ENCODE results near the gene TANGO6.

The TANGO6 gene

DNA sequence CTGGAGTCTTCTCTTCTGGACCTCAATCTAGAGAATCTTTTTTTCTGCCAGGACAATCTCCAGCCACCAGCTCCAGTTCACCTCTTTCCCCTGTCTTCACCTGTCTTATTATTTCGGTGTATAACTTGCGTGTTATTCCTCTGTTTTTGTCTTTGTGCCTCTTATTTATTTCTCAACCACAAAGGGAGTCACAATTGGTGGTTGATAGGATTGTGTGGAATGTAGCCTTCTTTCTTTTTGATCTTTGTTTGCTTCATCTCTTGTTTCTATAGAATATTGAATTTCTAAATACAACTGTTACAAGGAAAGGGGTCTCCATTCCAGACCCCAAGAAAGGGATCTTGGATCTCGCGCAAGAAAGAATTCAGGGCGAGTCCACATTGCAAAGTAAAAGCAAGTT is 226.2 kb downstream of the TANGO6 start:
- Histone ChIP-seq H3K9me3 (ENCODE audit: severe bottlenecking) (no peaks in the 10 kb centered on the region), H3K27me3 (ENCODE audit: insufficient read depth, low read depth, severe bottlenecking) (no peaks in the 10 kb centered on the region), H3K27ac (no peak overlapping the region), H3K4me3 (ENCODE audit: low read depth, low read length) (no peak overlapping the region), H3K36me3 (no peaks in the 10 kb centered on the region)
- TF ChIP-seq, protein P1, sequence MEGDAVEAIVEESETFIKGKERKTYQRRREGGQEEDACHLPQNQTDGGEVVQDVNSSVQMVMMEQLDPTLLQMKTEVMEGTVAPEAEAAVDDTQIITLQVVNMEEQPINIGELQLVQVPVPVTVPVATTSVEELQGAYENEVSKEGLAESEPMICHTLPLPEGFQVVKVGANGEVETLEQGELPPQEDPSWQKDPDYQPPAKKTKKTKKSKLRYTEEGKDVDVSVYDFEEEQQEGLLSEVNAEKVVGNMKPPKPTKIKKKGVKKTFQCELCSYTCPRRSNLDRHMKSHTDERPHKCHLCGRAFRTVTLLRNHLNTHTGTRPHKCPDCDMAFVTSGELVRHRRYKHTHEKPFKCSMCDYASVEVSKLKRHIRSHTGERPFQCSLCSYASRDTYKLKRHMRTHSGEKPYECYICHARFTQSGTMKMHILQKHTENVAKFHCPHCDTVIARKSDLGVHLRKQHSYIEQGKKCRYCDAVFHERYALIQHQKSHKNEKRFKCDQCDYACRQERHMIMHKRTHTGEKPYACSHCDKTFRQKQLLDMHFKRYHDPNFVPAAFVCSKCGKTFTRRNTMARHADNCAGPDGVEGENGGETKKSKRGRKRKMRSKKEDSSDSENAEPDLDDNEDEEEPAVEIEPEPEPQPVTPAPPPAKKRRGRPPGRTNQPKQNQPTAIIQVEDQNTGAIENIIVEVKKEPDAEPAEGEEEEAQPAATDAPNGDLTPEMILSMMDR (IDR thresholded peaks at IDR 0.05; ENCODE audit: low read depth, low read length) = no peak
- DNase-seq = no peak

GRCh38 chr16:69071036-69071435 is 227.7 kb downstream of the TANGO6 start:
- TF ChIP-seq, protein P1 (IDR thresholded peaks at IDR 0.05; ENCODE audit: low read depth, low read length) = no peak
- no peak overlapping the region for H3K27ac ChIP-seq

GRCh38 chr16:69072640-69072974 is 229.3 kb downstream of the TANGO6 start:
- no peak overlapping the region for H3K27ac ChIP-seq
- H3K27me3 ChIP-seq (ENCODE audit: insufficient read depth, low read depth, severe bottlenecking) = no peaks in the 10 kb centered on the region
- no peak overlapping the region for H3K4me3 ChIP-seq (ENCODE audit: low read depth, low read length)
- no peaks in the 10 kb centered on the region for H3K9me3 ChIP-seq (ENCODE audit: severe bottlenecking)
- no peak for DNase-seq
- no peaks in the 10 kb centered on the region for H3K36me3 ChIP-seq
- TF ChIP-seq, protein P1 (IDR thresholded peaks at IDR 0.05; ENCODE audit: low read depth, low read length) = no peak

More at GRCh38 chr16:69071036-69071435, 227.7 kb downstream of the TANGO6 start:
- Histone ChIP-seq H3K9me3 (ENCODE audit: severe bottlenecking) (no peaks in the 10 kb centered on the region), H3K4me3 (ENCODE audit: low read depth, low read length) (no peak overlapping the region), H3K27me3 (ENCODE audit: insufficient read depth, low read depth, severe bottlenecking) (no peaks in the 10 kb centered on the region), H3K36me3 (no peaks in the 10 kb centered on the region)
- no peak for DNase-seq

- Histone ChIP-seq H3K36me3 (no peaks in the 10 kb centered on the region), H3K27ac (no peak overlapping the region), H3K9me3 (ENCODE audit: severe bottlenecking) (no peaks in the 10 kb centered on the region), H3K4me3 (ENCODE audit: low read depth, low read length) (no peak overlapping the region), H3K27me3 (ENCODE audit: insufficient read depth, low read depth, severe bottlenecking) (no peaks in the 10 kb centered on the region)
- no peak for DNase-seq
- TF ChIP-seq, protein P1 (IDR thresholded peaks at IDR 0.05; ENCODE audit: low read depth, low read length) = no peak
Observed at GRCh38 chr16:69073181-69073702, 229.9 kb downstream of the TANGO6 start.

- TF ChIP-seq, protein P1 (IDR thresholded peaks at IDR 0.05; ENCODE audit: low read depth, low read length) = no peak
- Histone ChIP-seq H3K9me3 (ENCODE audit: severe bottlenecking) (no peaks in the 10 kb centered on the region), H3K4me3 (ENCODE audit: low read depth, low read length) (no peak overlapping the region), H3K36me3 (no peaks in the 10 kb centered on the region), H3K27ac (no peak overlapping the region), H3K27me3 (ENCODE audit: insufficient read depth, low read depth, severe bottlenecking) (no peaks in the 10 kb centered on the region)
- DNase-seq = no peak
Observed at GRCh38 chr16:69077251-69077650, 233.9 kb downstream of the TANGO6 start.

DNA sequence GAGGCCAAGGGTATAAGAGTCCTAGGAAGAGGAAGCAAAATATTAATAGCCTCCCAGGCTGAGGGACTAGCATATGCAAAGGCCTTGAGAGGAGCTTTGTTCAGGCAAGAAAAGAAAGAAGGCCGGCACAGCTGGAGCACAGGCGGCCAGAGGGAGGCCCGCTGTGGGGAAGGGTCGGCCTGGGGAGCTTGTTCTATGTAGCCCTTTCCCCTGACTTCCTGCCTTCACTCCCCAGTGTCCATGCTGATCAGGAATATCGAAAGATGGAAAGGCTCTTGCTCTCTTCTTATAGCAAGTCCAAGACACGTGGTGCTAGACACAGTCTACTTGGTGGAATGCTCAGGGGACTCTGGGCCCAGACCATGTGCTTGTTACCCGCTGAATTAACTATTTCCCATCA is 234.7 kb downstream of the TANGO6 start:
- TF ChIP-seq, protein P1 (IDR thresholded peaks at IDR 0.05; ENCODE audit: low read depth, low read length) = no peak
- Histone ChIP-seq H3K4me3 (ENCODE audit: low read depth, low read length) (no peak overlapping the region), H3K36me3 (no peaks in the 10 kb centered on the region), H3K27me3 (ENCODE audit: insufficient read depth, low read depth, severe bottlenecking) (no peaks in the 10 kb centered on the region), H3K27ac (no peak overlapping the region), H3K9me3 (ENCODE audit: severe bottlenecking) (no peaks in the 10 kb centered on the region)
- no peak for DNase-seq

Measured in WERI-Rb-1 (cell line).